Measurements from ENCODE around the gene MRGPRD.

The MRGPRD gene

GRCh38 chr11:68933605-68934320 lies 47.0 kb downstream of the MRGPRD start:
- DNase-seq: no peak
- CTCF ChIA-PET: no interaction called here
- H3K27me3 Mint-ChIP-seq: no peaks in the 10 kb centered on the region
- H3K36me3 Mint-ChIP-seq: peaks cover 15% of the 10 kb centered on the region
- no peaks in the 10 kb centered on the region for H3K4me1 Mint-ChIP-seq
- H3K4me3 Mint-ChIP-seq: no peak overlapping the region
- H3K9me3 Mint-ChIP-seq: no peaks in the 10 kb centered on the region
- no peak overlapping the region for H3K27ac Mint-ChIP-seq

- H3K36me3 Mint-ChIP-seq: peaks cover 19% of the 10 kb centered on the region
- no peaks in the 10 kb centered on the region for H3K27me3 Mint-ChIP-seq
- no peak overlapping the region for H3K27ac Mint-ChIP-seq
- H3K4me1 Mint-ChIP-seq: no peaks in the 10 kb centered on the region
- H3K9me3 Mint-ChIP-seq: no peaks in the 10 kb centered on the region
- DNase-seq: no peak
- no peak overlapping the region for H3K4me3 Mint-ChIP-seq
- CTCF ChIA-PET: no interaction called here
These were observed 47.7 kb downstream of the MRGPRD start for GRCh38 chr11:68932933-68933577.

- CTCF ChIA-PET: no interaction called here
- no peak for DNase-seq
- no peaks in the 10 kb centered on the region for H3K4me1 Mint-ChIP-seq
- H3K9me3 Mint-ChIP-seq: no peaks in the 10 kb centered on the region
- no peak overlapping the region for H3K4me3 Mint-ChIP-seq
- H3K36me3 Mint-ChIP-seq: peaks cover 25% of the 10 kb centered on the region
- no peaks in the 10 kb centered on the region for H3K27me3 Mint-ChIP-seq
- no peak overlapping the region for H3K27ac Mint-ChIP-seq
These were observed 48.4 kb downstream of the MRGPRD start for GRCh38 chr11:68932358-68932757.

GRCh38 chr11:68931911-68932310 lies 48.9 kb downstream of the MRGPRD start:
- no peak overlapping the region for H3K4me3 Mint-ChIP-seq
- CTCF ChIA-PET: no interaction called here
- DNase-seq: no peak
- H3K4me1 Mint-ChIP-seq: no peaks in the 10 kb centered on the region
- peaks cover 2% of the 10 kb centered on the region for H3K9me3 Mint-ChIP-seq
- H3K27me3 Mint-ChIP-seq: no peaks in the 10 kb centered on the region
- no peak overlapping the region for H3K27ac Mint-ChIP-seq
- peaks cover 30% of the 10 kb centered on the region for H3K36me3 Mint-ChIP-seq

GRCh38 chr11:68930991-68931855 lies 49.6 kb downstream of the MRGPRD start:
- DNase-seq: no peak
- H3K9me3 Mint-ChIP-seq: peaks cover 3% of the 10 kb centered on the region
- no peaks in the 10 kb centered on the region for H3K27me3 Mint-ChIP-seq
- H3K36me3 Mint-ChIP-seq: peaks cover 36% of the 10 kb centered on the region
- CTCF ChIA-PET: no interaction called here
- no peak overlapping the region for H3K4me3 Mint-ChIP-seq
- H3K27ac Mint-ChIP-seq: no peak overlapping the region
- no peaks in the 10 kb centered on the region for H3K4me1 Mint-ChIP-seq
